GOT3 (cell line): ENCODE measurements around the gene ELOVL3.
"Not testable (repeated sequence)": the region's sequence is repeated elsewhere in the genome, so short reads cannot be mapped to it uniquely, and the experiment has no call there.

Experiments
- DNase-seq: peaks from one replicate; lab custom pipeline; 2025; ENCODE audit warnings: mixed read lengths; lab: John Stamatoyannopoulos, UW

Gene ELOVL3, protein sequence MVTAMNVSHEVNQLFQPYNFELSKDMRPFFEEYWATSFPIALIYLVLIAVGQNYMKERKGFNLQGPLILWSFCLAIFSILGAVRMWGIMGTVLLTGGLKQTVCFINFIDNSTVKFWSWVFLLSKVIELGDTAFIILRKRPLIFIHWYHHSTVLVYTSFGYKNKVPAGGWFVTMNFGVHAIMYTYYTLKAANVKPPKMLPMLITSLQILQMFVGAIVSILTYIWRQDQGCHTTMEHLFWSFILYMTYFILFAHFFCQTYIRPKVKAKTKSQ

DNA sequence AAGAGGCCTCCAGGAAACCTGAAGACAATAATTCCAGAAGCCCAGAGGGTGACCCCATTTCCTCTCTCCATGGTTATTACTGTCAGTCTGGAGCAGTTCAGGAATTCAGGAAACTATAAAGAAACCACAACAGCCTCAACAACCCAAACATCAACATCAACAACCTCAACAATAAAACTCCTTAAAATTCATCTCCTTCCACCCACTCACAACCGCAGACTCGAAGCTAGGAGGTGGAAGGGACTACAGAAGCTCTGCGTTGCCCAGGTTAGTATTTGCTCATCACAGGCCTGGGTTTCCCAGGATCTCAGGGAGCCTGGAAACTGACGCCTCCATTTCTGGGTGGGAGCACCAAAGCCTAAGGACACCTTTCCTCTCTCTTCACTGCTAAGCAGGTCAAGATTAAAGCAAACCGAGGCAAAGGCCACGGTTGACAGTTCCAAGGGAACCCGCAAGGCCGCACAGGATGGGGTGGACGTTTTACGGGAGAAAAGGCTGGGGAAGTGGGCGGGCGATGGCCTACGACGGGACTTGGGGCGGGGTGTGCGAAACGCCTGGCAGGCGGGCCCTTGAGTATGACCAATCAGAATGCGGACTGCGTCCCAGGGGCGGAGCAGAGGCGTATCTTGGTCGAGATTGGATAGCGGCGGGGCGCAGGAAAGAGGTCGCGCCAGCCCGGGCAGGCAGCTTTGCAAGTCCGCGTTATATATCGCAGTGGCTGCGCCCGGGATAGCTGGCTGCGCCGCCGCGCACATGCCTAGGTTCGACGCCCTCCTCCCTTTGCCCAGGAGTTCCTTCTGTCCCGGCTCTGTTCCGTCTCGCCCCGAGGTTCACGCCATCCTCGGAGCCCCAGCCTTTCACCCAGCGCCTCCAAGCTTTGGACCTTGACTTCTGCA lies at the start of gene ELOVL3:
ELOVL3 (plus strand) TSS at position 654 of the 896 bp plus-strand sequence. CDS start 250 bp downstream, outside the sequence.
- DNase-seq = peak; percentile 52

DNA sequence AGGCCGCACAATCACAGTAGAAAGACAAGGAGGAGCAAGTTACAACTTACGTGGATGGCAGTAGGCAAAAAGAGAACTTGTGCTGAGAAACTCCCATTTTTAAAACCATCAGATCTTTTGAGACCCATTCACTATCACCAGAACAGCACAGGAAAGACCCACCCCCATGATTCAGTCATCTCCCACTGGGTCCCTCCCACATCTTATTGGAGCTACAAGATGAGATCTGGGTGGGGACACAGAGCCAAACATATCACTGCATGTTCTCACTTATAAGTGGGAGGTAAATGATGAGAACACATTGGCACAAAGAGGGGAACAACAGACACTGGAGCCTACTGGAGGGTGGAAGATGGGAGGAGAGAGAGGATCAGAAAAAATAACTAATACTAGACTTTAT lies 41.5 kb upstream of the ELOVL3 start:
- DNase-seq = no peak

DNA sequence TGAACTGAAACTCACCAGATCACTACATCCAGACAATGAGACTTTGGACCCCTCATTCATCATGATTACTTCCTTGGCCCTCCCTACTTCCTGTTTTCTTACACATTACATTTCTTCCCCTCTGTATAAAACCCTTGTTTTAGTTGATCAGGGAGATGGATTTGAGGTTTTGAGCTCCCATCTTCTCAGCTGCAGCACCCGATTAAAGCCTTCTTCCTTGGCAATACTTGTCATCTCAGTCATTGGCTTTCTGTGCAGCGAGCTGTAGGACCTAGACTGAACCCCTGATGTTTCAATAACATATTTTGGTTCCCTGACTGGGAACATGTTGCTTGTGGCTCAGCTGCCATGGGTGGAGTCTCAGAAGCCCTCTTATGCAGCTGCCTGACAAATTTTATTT lies 40.8 kb upstream of the ELOVL3 start:
- DNase-seq = no peak

DNA sequence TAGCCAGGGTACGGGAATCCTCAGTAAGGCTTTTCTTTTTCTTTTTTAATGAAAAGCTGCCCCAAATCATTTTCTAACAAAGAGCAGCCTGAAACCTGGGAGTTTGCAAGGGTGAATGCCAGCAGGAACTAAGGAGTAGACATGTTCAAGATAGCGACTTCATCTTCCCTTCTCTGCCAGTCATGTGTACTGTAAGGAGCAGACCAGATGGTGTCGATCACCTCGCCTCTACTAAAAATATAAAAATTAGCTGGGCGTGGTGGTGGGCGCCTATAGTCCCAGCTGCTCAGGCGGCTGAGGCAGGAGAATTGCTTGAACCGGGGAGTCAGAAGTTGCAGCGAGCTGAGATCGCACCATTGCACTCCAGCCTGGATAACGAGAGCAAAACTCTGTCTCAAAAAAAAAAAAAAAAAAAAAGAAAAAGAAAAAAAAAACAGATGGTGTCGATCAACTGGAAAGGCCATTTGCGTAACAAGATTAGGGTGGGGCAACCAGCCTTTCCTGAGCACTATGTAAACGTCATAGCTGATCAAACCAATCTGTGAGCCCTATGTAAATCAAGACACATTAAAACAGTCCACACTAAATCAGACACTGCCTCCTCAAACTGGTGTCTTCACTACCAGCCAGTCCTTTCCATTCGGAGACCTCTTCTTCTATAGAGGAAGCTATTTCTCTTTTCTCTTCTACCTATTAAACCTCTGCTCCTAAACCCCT lies 40.1 kb upstream of the ELOVL3 start:
- no peak for DNase-seq

DNA sequence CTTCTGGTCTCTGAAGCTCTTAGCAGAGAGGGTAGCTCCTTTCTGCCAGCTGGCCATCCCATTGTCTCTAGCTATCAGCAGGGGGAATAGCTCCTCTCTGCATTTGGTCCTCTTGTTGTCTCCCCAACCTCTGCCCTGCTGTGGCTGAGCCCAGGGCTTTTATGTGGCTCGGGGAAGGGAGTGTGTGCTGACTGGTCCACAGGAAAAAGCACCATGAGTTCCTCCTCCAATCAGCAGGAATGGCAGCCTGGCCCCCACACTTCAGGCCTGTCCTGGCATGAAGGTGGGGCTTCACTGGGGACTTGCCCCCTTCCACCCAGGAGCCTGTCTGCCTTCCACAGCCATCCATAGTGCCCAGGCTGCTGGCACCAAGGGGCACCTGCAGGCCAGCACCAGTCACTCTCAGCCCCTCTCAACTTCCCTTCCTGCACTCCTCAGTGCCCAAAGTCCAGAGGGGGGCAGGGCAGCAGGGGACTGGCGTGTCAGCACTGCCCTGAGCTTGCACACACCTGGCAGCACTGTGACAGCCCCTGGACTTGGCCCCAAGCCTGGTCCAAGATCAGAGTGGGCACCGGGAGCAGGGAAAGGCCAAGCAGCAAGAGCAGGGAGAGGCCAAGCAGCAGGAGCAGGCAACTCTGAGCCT lies 37.7 kb upstream of the ELOVL3 start:
- no peak for DNase-seq

DNA sequence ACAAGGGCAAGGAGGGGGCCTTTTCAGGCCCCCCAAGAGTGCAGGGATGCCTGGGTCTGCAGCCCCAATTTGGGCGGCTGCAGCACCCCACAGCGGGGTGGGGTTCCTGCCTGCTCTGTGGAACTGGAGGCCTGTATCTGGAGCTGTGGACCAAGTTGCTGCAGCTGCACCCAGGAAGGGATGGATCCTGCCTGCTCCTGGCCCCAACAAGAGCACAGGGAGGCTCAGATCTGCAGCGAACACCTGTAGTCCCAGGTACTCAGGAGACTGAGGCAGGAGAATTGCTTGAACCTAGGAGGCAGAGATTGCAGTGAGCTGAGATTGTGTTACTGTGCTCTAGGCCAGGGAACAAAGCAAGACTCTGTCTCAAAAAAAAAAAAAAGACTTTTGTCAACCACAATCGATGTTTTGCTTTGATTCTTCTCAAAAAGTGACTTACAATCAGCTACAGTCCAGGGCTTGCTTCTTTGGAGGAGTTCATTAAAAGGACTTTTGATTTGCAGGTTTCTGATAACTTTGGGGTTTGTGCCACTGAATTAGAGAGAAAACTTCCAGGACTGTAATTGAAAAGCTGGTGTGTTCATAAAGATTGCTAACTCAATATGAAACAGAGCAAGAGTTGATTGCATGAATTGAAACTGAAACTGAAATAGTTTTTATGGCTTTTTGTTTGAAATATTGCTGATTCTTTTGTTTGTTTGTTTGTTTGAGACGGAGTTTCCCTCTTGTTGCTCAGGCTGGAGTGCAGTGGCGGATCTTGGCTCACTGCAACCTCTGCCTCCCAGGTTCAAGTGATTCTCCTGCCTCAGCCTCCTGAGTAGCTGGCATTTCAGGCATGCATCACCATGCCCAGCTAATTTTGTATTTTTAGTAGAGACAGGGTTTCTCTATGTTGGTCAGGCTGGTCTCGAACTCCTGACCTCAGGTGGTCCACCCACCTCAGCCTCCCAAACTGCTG lies 36.9 kb upstream of the ELOVL3 start:
- not testable (repeated sequence) for DNase-seq

DNA sequence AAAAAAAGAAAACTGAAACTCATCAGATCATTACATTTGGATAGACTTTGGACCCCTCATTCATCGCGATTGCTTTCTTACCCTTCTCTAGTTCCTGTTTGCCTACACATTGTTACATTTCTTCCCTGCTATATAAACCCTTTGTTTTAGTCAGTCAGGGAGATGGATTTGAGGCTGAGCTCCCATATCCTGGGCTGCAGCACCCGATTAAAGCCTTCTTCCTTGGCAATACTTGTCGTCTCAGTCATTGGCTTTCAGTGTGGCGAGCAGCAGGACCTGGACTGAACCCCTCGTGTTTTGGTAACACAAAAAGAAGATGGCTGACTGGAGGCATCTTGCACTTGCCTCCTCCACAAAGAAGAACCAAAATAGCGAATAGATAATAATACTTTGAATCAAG lies 34.1 kb upstream of the ELOVL3 start:
- no peak for DNase-seq

DNA sequence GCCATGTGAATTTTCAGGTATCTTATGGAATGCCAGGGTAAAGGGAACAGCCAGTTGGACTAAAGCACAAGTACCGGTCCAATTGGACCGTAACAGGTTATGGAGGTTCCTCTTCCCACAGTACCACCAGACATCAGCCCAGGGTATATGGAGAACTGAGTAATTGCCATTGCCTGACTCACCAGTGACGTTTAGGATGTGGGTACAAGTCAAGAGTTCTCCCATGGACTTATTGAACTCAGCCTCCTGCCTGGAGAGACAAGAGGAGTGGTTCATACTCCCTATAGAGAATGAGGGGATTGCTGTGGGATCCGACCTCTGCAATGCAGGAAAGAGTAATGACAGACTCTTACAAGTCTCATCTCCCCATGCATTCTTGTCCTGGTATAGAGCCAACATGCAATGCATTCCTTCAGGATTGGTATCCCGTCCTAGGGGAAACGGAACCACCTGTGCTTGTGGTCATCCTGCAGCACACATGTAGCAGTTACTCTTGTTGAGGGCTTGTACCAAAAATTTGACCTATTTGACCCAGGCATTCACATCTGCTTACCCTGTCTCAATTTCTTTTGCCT lies 30.7 kb upstream of the ELOVL3 start:
- DNase-seq = no peak

DNA sequence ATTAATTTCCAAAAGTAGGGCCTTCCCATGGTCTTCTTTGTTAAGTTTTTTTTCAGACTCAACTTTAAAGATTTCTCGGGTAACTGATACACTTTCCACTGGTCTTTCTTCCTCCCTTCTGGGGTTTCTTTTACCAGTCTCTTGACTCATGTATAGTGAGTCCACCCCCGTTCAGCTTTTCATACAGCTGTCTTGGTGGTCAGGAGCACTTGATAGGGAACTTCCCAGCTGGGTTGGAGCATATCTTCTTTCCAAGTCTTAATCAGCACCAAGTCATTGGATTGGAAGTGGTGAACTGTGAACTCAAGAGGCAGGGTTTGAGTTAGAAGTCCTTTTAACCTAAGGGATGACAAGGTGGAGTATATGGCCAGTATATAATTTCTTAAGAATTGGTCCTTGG lies 29.2 kb upstream of the ELOVL3 start:
- DNase-seq = no peak

DNA sequence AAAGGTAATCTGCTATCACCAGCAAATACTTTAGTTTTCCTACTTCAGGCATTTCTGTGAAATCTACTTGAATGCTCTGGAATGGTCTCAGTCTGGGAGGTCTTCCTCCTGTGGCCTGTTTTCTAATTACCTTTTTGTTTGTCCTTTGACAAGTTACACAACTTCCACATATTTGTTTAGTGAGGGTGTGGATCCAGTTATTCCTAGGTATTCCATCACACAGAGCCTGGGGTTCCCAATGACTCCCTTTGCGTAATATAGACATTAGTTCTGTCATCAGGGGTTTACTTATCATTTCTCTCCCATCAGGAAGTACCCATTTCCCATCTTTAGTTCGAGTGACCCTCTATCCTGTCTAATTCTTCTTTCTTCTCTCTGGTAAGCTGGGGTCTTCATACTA lies 28.1 kb upstream of the ELOVL3 start:
- no peak for DNase-seq

DNA sequence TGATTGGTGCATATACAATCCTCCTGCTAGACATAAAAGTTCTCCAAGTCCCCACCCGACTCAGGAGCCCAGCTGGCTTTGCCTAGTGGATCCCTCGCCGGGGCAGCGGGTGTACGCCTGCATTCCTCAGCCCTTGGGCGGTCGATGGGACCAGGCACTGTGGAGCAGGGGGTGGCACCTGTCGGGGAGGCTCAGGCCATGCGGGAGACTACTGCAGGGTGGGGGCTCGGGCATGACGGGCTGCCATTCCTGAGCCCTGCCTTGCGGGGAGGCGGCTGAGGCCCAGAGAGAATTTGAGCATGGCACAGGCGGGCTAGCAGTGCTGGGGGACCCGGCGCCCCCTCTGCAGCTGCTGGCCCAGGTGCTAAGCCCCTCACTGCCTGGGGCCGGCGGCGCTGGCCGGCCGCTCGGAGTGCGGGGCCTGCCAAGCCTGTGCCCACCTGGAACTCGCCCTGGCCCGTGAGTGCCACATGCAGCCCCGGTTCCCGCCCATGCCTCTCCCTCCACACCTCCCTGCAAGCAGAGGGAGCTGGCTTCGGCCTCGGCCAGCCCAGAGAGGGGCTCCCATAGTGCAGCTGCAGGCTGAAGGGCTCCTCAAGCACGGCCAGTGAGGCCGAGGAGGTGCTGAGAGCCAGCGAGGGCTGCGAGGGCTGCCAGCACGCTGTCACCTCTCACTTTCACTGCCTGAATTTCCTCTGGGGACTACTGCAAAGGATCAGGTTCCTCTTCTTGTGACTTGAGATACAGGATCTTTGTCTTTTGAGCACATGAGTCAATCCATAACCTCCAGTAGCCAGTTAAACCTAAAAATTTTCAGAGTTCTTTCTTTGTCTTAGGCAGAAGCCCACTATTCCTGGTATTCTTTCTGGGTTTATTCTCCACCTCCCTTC lies 25.1 kb upstream of the ELOVL3 start:
- no peak for DNase-seq

DNA sequence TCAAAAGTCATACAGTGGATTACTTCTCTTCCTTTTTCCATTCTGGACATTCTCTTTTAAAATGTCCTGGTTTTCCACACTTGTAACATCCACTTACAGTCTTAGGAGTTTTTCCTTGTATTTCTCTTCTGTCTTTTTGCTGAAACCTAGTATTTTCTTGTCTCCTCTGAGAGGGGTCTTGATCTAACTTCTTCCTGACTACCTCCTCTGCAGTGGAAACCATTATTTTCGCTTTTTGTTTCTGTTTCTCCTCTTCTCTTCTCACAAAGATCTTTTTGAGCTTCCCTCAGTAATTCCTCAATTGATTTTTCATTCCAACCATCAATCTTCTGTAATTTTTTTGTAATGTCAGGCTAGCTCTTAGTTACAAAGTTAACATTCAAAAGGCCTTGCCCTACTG lies 23.7 kb upstream of the ELOVL3 start:
- no peak for DNase-seq

DNA sequence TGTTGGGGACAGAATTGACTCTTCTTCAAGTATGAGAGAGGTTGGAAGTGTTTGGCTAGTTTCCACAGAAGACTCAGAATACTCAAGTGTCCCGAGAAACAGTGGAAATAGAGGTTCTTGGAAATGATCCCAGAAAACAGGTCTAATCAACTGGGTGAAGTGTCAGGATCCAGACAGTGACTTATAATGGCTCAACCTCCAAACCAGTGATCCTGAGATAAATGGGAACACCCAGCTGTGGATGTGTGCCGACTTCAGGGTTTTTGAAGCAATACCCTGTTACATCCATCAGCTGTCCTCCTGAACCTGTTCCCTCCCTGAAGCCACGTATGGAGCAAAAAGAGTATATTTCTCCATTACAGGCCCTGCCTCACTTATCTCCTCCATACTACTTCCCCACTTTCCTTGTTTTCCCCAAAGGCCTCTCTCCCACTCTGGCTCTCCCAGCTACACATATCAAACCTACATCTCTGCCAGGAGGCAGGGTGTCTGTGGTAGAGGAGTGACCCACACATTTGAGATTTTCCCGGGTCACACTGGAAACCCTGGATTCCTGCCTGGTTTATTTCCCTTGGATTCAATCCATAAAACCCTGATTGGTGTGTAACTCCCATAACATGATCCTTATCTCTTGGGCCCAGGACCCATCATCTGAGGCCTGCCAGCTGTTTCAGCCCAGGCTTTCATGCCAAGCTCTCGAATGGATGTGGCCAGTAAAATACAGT lies 17.6 kb upstream of the ELOVL3 start:
- DNase-seq = no peak

DNA sequence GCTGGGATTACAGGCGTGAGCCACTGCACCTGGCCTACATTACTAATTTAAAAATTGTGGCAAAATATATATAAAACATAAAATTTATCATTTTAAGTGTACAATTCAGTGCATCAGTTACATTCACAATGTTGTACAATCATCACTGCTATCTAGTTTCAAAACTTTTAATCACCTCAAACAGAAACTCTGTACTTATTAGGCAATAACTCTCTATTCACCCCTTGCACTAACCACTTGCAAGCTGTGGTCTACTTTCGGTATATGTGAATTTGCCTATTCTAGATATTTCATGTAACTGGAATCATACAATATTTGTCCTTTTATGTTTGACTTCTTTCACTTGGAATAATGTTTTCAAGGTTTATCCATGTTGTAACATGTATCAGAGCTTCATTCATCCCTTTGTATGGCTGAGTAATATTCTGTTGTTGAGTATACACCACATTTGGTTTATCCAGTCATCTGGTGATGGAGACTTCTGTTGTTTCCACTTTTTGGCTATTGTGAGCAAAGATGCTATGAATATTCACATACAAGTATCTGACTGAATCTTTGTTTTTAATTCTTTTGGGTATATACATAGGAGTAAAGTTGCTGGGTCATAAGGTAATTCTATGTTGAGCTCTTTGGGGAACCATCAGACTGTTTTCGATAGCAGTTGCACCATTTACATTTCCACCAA lies 14.3 kb upstream of the ELOVL3 start:
- DNase-seq = no peak

DNA sequence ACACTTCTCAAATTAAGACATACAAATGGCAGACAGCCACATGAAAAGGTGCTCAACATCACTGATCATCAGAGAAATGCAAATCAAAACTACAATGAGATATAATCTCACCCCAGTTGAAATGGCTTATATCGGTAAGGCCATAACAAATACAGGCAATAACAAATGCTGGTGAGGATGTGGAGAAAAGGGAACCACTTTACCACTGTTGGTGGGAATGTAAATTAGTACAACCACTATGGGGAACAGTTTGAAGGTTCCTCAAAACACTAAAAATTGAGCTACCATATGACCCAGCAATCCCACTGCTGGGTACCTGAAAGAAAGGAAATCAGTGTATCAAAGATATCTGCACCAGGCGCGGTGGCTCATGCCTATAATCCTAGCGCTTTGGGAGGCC lies 12.5 kb upstream of the ELOVL3 start:
- not testable (repeated sequence) for DNase-seq

DNA sequence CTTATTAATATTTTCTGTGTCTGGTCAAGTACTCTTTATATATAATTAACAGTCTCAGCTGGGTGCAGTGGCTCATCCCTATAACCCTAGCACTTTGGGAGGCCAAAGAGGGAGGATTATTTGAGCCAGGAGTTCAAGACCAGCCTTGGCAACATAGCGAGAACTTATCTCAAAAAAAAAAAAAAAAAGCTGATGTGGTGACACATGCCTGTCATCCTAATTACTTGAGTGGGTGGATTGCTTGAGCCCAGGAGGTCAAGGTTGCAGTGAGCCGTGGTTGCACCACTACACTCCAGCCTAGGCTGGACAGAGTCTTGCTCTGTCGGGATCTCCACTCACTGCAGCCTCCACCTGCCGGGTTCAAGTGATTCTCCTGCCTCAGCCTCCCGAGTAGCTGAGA lies 6.7 kb upstream of the ELOVL3 start:
- DNase-seq = no peak

DNA sequence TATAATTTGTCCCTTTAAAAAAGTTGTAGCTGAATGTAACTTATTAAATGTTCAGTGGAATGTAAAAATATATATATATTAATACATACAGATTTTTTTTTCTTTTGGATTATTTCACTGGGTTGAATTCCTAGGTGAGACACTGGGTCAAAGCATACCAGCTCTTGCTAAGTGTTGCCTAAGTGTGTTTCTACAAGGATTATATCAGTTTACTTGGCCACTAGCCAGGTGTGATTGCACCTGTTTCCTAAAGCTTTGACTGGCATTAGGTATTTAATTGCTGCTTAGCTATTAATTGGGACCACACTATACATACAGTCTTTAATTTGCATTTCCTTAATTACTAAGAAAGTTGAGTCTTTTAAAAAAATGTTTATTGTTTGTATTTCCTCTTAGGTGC lies 5.5 kb upstream of the ELOVL3 start:
- no peak for DNase-seq

DNA sequence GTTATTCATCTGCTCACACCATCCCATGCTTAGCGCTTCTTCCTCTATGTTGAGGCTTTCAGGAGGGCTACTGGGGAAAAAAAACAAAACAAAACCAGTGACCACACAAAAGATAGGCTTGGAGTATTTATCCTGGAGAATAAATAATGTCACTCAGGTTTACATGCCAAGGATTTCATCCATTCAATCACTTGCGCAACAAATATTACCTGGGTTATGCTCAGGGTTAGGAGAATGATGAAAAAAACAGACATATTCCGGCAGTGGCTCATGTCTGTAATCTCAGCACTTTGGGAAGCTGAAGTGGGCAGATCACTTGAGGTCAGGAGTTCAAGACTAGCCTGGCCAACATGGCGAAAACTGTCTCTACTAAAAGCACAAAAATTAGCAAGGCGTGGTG lies 3.3 kb upstream of the ELOVL3 start:
- no peak for DNase-seq

DNA sequence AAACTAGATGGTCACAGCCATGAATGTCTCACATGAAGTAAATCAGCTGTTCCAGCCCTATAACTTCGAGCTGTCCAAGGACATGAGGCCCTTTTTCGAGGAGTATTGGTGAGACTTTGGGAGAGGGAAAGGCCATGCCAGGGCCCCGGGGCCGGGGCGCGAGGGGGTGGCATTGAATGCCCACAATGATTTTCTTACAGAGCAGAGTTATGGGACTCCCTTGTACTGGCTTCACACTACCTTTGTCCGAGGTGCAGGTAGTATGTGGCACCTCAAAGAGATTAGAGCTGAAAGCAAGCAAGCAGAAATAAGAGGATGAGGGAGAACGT lies 407 bp downstream of the ELOVL3 start:
- no peak for DNase-seq
